ENCODE results near the gene IL3RA.
"Not testable (repeated sequence)": the region's sequence is repeated elsewhere in the genome, so short reads cannot be mapped to it uniquely, and the experiment has no call there.

Gene IL3RA

GRCh38 chrX:1426321-1426720, 89.7 kb downstream of the IL3RA start:
- DNase-seq, result not testable (repeated sequence)

GRCh38 chrX:1427756-1428155, 91.2 kb downstream of the IL3RA start:
- no peak for DNase-seq

- no peak for DNase-seq
Measured at GRCh38 chrX:1430451-1430850, 93.9 kb downstream of the IL3RA start.

All from EL (cell line).